ENCODE measurements around the gene KNDC1. TPM values are rescaled to one million over a fixed set of nuclear protein-coding genes. Genes with fewer than 3 reads are reported as not detected.

KNDC1 gene
- total RNA-seq, 4 donors from 2014 or later = 3.7 to 5.9 (median 4.8) TPM

DNA sequence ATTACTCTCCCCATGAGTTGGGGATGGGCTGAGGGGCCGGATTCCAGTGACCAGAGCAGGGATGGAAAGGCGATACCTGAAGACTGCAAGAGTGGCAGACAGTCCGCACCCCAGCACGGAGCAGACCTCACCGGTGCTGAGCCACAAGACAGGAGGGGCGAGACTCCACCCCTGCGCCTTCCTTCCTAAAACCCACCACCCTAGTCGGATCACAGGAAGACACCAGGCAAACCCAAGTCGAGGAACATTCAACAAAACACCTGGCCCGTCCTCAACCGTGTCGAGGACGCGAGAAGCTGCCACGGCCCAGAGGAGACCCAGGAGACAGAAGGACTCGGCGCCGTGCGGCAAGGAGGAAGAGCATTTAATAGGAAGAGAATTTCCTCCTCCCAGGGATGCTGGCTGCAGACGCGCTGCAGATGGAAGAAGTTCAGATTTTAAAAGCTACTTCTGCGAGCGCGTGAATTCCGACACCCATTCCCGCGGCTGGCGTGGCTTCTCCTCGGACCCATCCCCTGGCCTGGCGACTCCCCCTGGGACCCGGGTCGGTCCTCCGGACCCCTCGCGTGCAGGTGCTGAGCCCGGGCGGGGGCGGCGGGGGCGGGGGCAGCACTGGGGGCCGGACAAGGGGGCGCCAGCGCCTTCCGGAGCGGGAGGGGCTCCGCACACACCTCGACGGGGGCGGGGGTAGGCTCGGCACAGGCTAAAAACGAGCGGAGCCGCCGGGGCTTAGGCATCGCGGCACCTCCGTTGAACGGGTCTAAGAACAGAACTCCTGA lies 69.4 kb downstream of the KNDC1 start:
- peaks cover 0 to 6% (median 0%) of the 10 kb centered on the region in 4 donors for H3K9me3 ChIP-seq
- peaks cover 0 to 20% (median 2%) of the 10 kb centered on the region in 4 donors for H3K4me1 ChIP-seq
- H3K27me3 ChIP-seq = peaks cover 0 to 87% of the 10 kb centered on the region in 2 donors
- H3K36me3 ChIP-seq = no peaks in the 10 kb centered on the region
- DNase-seq (ENCODE audit: low spot score in 2 of 2) = no peak
- no peak overlapping the region for H3K27ac ChIP-seq
- 8% methylated on average over 29 to 39 of the region's 58 CpGs for WGBS, 2 donors
- TF ChIP-seq EP300 (IDR thresholded peaks at IDR 0.05) = no peak
- TF ChIP-seq POLR2A (IDR thresholded peaks at IDR 0.05) = no peak
- TF ChIP-seq, protein P1, sequence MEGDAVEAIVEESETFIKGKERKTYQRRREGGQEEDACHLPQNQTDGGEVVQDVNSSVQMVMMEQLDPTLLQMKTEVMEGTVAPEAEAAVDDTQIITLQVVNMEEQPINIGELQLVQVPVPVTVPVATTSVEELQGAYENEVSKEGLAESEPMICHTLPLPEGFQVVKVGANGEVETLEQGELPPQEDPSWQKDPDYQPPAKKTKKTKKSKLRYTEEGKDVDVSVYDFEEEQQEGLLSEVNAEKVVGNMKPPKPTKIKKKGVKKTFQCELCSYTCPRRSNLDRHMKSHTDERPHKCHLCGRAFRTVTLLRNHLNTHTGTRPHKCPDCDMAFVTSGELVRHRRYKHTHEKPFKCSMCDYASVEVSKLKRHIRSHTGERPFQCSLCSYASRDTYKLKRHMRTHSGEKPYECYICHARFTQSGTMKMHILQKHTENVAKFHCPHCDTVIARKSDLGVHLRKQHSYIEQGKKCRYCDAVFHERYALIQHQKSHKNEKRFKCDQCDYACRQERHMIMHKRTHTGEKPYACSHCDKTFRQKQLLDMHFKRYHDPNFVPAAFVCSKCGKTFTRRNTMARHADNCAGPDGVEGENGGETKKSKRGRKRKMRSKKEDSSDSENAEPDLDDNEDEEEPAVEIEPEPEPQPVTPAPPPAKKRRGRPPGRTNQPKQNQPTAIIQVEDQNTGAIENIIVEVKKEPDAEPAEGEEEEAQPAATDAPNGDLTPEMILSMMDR (IDR thresholded peaks at IDR 0.05) = no peak
- H3K4me3 ChIP-seq = no peak overlapping the region

DNA sequence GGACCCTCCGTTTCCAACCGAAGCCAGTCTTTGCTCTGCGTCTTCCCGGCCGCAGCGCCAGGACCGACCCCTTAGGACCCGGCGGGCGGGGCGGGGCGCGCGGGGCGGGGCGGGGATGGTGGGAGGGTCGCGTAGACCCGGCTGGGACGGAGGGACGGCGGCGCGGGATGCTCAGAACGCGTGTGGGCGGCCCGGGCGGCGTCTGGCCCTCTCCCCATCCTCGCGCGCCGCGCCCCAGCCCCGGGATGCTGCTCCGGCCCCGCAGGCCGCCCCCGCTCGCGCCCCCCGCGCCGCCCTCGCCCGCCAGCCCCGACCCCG lies 70.0 kb downstream of the KNDC1 start, which contains the start of gene UTF1:
Gene UTF1 (plus strand): TSS at position 174 of the 318 bp plus-strand sequence. CDS start 72 bp downstream, at position 246.
- Histone ChIP-seq H3K4me3 (peak within 1 kb of the TSS in 1 of 4 donors; percentile 29), H3K27ac (no peak within 1 kb of the TSS), H3K27me3 (peaks cover 0 to 89% of the 10 kb centered on the region in 2 donors), H3K4me1 (peaks cover 0 to 20% (median 2%) of the 10 kb centered on the region in 4 donors), H3K36me3 (no peaks in the 10 kb centered on the region), H3K9me3 (peaks cover 0 to 6% (median 0%) of the 10 kb centered on the region in 4 donors)
- TF ChIP-seq, protein P1 (IDR thresholded peaks at IDR 0.05) = no peak
- TF ChIP-seq EP300 (IDR thresholded peaks at IDR 0.05) (no peak), POLR2A (IDR thresholded peaks at IDR 0.05) (no peak)
- 0% methylated on average over 18 of the region's 49 CpGs; no CpG with 5 or more reads in 1 of the 2 donors for WGBS, 2 donors
- DNase-seq (ENCODE audit: low spot score in 2 of 2) = no peak

DNA sequence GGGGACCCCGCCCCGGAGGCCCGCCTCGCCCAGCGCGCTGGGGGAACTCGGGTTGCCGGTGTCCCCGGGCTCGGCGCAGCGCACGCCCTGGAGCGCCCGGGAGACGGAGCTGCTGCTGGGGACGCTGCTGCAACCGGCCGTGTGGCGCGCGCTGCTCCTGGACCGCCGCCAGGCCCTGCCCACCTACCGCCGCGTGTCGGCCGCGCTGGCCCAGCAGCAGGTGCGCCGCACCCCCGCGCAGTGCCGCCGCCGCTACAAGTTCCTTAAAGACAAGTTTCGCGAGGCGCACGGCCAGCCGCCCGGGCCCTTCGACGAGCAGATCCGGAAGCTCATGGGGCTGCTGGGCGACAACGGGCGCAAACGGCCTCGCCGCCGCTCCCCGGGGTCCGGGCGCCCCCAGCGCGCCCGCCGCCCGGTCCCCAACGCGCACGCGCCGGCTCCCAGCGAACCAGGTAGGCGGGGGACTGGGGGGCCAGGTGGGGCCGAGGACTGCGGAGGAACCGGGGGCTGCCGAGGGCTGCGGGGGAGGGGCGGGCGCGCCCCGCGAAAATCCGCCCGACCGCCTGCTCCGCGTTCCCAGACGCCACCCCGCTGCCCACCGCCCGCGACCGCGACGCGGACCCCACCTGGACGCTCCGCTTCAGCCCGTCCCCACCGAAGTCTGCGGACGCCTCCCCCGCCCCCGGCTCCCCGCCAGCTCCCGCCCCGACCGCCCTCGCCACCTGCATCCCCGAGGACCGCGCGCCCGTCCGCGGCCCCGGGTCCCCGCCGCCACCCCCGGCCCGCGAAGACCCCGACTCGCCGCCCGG lies 70.6 kb downstream of the KNDC1 start:
- peaks cover 0 to 6% (median 0%) of the 10 kb centered on the region in 4 donors for H3K9me3 ChIP-seq
- H3K4me1 ChIP-seq = peaks cover 0 to 25% (median 4%) of the 10 kb centered on the region in 4 donors
- TF ChIP-seq, protein P1 (IDR thresholded peaks at IDR 0.05) = no peak
- TF ChIP-seq POLR2A (IDR thresholded peaks at IDR 0.05) (no peak), EP300 (IDR thresholded peaks at IDR 0.05) (no peak)
- H3K4me3 ChIP-seq = peak overlapping the region in 1 of 4 donors; percentile 29
- H3K27ac ChIP-seq = no peak overlapping the region
- peaks cover 0 to 89% of the 10 kb centered on the region in 2 donors for H3K27me3 ChIP-seq
- H3K36me3 ChIP-seq = no peaks in the 10 kb centered on the region
- no peak for DNase-seq (ENCODE audit: low spot score in 2 of 2)
- WGBS, 2 donors = 1% methylated on average over 29 to 54 of the region's 122 CpGs

DNA sequence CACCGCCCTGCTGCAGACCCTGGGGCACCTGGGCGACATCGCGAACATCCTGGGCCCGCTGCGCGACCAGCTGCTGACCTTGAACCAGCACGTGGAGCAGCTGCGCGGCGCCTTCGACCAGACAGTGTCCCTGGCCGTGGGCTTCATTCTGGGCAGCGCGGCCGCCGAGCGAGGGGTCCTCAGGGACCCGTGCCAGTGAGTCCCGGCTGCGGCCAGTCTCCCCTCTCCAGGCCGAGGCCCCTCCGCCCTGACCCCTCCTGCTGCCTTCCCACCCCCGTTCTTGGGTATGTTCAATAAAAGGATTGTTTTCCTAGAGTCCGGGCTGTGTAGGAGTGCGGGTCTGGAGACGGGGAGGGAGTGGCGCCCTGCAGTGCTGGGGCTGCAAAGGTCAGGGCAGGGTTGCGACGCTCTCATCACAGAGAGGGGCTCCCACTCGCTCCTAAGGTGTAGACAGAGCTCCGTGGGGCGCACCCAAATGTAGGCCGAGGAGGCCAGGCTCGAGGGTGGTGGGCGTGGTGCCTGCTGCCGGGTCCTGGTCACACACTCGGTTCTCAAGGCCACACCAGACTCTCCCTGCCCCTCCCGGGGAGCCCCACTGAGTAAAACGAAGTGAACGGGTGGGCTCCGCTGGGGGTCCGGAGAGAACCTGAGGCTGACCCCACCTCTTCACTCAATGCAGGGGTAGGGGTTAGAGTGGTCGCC lies 71.4 kb downstream of the KNDC1 start:
- H3K9me3 ChIP-seq = peaks cover 0 to 6% (median 0%) of the 10 kb centered on the region in 4 donors
- WGBS, 2 donors = 8 to 32% methylated on average over 22 to 40 of the region's 44 CpGs
- H3K36me3 ChIP-seq = no peaks in the 10 kb centered on the region
- TF ChIP-seq EP300 (IDR thresholded peaks at IDR 0.05) (no peak), POLR2A (IDR thresholded peaks at IDR 0.05) (no peak)
- TF ChIP-seq, protein P1 (IDR thresholded peaks at IDR 0.05) = no peak
- H3K4me3 ChIP-seq = no peak overlapping the region
- DNase-seq (ENCODE audit: low spot score in 2 of 2) = no peak
- peaks cover 0 to 89% of the 10 kb centered on the region in 2 donors for H3K27me3 ChIP-seq
- peaks cover 0 to 32% (median 6%) of the 10 kb centered on the region in 4 donors for H3K4me1 ChIP-seq
- no peak overlapping the region for H3K27ac ChIP-seq
